Esophagus squamous epithelium (tissue), 4 donors: ENCODE results near the gene OPCML.

Source experiments
- POLR2A ChIP-seq, 4 donors: fragments of 450-650 bp; IDR thresholded peaks; one replicate each; pipeline ENCODE4 v1.6.1; 2017; ENCODE audit warnings: antibody characterized with exemption in 4 of 4, mild to moderate bottlenecking in 4 of 4, moderate library complexity in 3 of 4
- TF ChIP-seq, protein P1 (sequence below), 6 experiments: fragments of 450-650 bp in 4 of 6; fragments of 200-600 bp in 2 of 6; sonication (generic) in 2 of 6; IDR thresholded peaks; one replicate each; pipeline ENCODE4 v1.5.1; 2016 to 2019; ENCODE audit warnings: antibody characterized with exemption in 6 of 6, mild to moderate bottlenecking in 4 of 6, moderate library complexity in 4 of 6

DNA sequence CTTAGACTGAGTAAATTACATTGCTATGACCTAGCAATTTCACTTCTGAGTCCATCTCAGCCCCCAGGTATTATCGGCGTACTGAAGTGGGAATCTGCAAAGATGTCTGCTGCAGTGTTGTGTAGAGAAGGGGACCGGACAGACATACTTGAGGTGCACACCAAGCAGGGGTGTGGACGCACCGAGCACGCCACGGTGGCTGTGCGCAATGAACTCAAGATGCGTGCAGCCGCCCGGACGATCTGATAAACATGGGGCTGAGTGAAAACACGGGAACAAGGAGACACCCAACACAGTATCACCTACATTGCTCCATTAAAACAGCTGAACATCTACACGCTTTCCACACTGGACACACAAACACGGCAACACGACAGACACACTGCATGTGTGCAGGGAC is 454.3 kb downstream of the OPCML start:
- TF ChIP-seq, protein P1, sequence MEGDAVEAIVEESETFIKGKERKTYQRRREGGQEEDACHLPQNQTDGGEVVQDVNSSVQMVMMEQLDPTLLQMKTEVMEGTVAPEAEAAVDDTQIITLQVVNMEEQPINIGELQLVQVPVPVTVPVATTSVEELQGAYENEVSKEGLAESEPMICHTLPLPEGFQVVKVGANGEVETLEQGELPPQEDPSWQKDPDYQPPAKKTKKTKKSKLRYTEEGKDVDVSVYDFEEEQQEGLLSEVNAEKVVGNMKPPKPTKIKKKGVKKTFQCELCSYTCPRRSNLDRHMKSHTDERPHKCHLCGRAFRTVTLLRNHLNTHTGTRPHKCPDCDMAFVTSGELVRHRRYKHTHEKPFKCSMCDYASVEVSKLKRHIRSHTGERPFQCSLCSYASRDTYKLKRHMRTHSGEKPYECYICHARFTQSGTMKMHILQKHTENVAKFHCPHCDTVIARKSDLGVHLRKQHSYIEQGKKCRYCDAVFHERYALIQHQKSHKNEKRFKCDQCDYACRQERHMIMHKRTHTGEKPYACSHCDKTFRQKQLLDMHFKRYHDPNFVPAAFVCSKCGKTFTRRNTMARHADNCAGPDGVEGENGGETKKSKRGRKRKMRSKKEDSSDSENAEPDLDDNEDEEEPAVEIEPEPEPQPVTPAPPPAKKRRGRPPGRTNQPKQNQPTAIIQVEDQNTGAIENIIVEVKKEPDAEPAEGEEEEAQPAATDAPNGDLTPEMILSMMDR (IDR thresholded peaks at IDR 0.05): no peak
- TF ChIP-seq POLR2A (IDR thresholded peaks at IDR 0.05): no peak
